GM19193 (cell line): Measurements from ENCODE around the gene PDE6B.

Experiments used
- POLR2A ChIP-seq: IDR thresholded peaks from 4 replicates; pipeline ENCODE4 v1.6.1; 2011; ENCODE audit not compliant: insufficient read depth, insufficient read length; ENCODE audit errors: extremely low read depth

Gene PDE6B

DNA sequence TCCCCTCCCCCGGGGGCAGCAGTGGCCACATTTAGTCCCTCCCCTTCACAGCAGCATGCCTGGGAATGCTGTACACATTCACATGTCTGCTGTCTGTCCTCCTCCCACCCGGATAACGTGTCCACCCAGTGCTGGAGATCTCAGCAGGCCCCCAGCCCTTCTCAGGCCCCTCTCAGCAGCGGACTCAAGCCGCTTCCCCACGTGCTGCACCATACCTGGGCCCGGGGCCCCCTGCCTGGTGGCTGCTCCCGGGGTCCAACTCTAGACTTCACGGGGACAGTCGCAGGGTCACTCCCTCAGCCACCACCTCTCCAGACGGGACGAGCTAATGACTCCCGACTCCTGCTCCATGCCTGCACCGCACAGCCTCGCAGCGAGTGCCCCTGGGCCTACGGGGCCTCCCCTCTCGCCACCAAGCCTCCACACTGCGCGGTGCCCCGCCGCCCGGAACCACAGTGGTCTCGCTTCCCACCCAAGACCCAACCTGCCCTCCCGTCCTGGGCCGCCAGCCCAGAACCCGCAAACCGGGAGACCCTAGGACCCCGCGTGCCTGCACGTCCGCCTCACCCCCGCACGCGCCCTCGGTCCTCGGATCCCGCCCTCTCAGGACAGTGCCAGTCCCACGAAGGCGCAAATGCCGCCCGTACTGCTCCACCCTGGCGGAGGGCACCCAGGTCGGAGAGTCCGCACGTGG lies 79.0 kb downstream of the PDE6B start:
- TF ChIP-seq POLR2A, result no peak

DNA sequence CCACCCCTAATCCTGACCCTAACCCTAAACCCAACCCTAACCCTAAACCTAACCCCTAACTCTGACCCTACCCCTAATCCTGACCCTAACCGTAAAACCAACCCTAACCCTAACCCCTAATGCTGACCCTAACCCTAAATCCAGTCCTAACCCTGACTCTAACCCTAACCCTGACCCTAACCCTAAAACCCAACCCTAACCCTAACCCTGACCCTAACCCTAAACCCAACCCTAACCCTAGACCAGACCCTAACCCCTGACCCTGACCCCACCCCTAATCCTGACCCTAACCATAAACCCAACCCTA lies 79.6 kb downstream of the PDE6B start:
- TF ChIP-seq POLR2A, result no peak

DNA sequence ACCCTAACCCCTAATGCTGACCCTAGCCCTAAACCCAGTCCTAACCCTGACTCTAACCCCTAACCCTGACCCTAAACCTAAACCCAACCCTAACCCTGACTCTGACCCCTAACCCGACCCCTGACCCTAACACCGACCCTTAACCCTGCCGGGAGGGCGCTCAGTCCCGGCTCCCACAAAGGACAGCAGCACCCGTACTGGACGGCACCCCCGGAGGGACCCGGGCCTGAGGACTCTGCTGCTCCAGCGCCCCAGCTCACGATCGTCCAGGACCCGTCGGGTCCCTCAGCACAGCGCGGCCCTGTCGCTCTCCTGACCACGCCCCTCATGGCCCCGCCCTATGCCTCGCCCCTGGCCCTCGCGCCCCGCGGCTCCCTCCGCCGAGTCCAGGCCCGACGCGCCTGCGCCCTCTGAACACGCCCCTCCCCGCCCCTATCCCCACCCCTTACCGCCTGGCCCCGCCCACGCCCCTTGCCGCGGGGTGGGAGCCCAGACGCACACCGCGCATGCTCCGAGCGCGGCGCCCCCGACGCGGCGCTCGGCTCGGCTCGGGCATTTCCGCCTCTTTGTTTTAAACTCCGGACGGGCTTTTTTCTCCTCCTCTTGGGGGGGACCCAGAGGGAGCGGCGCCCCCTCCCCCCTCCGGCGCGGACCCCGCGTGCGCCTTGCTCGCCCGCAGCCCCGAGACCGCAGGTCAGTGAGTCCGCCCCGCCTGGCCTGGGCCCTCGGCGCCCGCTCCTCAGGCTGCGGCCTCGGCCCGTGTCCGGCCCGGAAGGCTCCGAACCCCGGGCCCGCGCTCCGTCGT lies 80.1 kb downstream of the PDE6B start, which contains the start of gene PCGF3:
PCGF3 (plus strand) TSS at position 555 of the 805 bp plus-strand sequence. CDS start 27,849 bp downstream, outside the sequence.
- TF ChIP-seq POLR2A, result peak; percentile 51

DNA sequence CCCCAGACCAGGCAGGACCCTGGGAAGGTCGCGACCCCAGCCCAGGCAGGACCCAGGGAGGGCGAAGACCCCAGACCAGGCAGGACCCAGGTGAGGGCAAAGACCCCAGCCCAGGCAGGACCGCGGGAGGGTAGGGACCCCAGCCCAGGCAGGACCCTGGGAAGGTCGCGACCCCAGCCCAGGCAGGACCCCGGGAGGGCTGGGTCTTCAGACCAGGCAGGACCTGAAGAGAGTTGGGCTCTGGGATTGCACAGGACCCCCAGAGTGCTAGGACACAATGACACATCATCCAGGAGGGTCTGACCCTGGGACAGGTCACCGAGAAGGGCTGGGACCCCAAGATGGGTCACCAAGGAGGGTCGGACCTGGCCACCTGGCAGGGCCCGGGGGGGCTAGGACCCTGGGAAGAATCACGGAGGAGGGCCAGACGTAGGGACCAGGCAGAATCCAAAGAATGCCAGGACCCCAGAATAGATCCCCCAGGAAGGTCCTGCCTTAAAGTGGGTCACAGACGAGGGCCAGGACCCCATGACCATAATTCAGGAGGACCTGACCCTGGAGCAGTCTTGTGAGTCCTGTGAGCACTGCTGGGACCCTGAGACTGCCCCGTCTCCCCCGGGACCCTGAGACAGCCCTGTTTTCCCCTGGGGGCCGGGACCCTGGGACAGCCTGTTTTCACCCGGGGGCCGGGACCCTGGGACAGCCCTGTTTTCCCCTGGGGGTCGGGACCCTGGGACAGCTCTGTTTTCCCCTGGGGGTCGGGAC lies 81.6 kb downstream of the PDE6B start:
- no peak for TF ChIP-seq POLR2A

DNA sequence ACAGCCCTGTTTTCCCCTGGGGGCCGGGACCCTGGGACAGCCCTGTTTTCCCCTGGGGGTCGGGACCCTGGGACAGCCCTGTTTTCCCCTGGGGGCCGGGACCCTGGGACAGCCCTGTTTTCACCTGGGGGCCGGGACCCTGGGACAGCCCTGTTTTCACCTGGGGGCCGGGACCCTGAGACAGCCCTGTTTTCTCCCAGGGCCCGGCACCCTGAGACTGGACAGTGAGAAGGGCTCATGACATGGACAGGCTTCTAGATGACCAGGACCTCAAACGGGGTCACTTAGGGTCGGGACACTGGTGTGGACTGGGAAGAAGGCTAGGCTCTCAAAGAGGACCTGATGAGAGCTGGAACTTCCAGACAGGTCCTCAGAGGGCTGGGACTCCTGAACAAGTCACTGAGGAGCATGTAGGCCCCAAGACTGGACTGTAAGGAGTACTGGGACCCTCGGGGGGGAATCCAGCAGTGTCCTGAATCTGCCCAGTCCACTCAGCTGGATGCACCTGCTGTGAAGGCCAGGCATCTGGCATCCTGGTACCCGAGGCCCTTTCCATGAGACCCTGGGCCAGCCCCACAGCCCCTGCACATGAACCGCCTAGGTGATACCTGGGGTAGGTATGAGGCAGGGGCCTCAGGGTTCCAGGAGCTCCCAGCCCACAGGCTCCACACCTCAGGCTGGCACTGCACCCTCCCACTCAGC lies 82.7 kb downstream of the PDE6B start:
- TF ChIP-seq POLR2A, result no peak

DNA sequence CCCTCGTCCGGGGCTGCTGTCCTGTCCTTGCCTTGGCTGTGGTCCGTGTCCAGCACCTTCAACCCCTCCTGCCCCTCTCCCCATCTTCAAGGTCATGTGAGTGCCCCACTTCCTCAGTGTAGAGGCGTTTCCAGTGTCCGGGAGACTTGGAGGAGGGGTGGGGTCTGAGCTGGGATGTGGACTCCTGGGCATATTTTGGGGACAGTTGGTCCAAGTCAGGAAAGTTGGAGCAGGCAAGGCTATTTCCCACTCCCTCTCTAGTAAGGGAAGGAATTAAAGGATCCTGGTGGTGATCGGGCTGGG lies 83.2 kb downstream of the PDE6B start:
- no peak for TF ChIP-seq POLR2A

DNA sequence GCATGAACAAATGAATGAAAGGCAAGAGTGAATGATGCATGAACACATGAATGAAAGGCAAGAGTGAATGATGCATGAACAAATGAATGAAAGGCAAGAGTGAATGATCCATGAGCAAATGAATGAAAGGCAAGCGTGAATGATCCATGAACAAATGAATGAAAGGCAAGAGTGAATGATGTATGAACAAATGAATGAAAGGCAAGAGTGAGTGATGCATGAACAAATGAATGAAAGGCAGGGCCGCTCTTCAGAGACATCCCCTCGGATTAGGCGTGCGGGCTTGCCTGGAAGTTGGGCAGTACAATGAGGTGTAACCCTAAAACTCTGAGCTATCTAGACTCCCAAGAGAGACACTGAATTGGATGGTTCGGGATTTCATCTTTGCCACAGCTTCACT lies 84.0 kb downstream of the PDE6B start:
- TF ChIP-seq POLR2A, result no peak

DNA sequence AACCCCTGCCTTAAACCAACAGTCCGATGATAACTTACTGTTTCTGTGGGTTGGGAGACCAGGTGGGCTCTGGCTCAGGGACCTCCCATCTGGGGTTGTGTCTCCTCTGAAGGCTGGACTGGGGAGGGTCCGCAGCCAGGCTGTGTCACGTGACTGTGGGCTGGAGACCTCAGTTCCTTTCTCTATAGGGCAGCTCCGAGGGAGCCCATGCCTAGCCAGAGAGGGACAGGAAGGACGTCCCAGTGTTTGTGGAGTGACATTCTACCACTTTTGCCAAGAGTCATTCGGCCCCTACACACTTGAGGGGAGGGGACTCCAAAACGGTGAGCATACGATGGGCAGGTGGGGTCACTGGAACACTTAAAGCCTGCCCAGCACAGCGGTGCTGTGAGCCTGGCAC lies 84.7 kb downstream of the PDE6B start:
- no peak for TF ChIP-seq POLR2A

DNA sequence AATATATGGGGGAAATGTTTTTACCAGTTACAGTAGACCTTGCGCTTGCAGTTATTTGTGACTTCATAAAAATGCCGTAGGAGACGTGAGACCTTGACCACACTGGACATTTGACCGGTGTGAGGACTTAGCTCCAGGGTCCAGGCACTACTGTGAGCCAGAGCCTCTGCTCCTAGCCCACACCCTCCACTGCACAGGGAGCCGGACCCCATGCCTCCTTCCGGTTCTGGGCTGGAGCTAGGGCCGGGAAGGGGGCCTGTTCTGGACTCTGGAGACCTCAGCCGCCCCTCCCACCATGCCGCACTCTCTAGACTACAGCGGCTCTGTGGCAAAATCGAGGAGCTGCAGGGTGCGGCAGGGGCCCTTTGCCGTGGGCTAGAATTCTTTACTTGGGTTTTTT lies 85.5 kb downstream of the PDE6B start:
- no peak for TF ChIP-seq POLR2A

DNA sequence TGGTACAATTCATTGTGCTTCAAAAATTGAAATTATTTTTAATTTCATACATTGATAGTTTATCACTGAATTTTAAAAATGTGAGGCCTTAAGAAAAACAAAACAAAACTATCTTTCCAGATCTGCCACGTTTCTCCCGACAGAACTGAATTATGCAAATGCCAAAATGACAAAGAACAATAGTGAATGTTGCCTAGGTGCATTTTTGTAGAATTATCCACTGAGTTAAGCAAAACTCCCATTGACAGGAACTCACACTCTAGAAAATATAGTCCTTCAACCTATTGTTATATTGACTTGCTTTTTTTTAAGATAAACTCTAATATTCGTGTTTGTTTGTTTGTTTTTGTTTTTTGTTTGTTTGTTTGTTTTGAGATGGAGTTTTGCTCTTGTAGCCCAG lies 86.7 kb downstream of the PDE6B start:
- TF ChIP-seq POLR2A, result no peak

DNA sequence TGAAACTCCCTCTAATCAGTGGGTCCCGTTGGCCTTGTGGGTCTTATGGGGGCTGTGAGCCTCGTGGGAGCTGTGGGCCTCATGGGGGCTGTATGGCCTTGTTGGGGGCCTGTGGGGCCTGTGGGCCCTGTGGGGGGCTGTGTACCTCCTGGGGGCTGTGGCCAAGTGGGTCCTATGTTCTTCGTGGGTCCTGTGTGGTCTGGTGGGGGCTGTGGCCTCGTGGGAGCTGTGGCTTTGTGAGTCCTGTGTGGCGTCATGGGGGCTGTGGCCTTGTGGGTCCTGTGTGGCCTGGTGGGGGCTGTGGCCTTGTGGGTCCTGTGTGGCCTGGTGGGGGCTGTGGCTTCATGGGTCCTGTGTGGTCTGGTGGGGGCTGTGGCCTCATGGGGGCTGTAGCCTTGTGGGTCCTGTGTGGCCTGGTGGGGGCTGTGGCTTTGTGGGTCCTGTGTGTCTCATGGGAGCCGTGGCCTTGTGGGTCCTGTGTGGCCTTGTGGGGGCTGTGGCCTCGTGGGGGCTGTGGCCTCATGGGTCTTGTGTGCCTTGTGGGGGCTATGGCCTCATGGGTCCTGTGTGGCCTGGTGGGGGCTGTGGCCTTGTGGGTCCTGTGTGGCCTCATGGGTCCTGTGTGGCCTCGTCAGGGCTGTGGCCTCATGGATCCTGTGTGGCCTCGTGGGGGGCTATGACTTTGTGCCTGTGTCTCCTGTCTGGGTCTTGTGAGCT lies 87.7 kb downstream of the PDE6B start:
- TF ChIP-seq POLR2A, result no peak

DNA sequence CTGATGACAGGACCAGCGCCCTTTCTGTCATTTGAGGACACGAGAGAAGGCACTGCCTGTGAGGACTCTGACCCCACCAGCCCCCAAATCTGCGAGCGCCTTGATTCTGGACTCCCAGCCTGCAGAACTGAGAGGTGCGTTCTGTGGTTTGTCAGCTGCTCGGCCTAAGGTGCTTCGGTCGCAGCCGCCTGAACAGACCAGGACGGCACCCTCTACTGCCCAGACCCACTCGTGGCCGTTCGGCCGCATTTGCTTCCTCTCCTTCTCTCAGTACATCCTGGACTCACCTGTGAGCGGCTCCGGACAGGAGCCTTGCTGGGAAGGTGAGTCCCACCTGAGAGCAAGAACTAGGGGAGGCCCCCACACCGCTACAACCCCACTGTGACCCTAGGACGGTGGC lies 88.7 kb downstream of the PDE6B start:
- no peak for TF ChIP-seq POLR2A

DNA sequence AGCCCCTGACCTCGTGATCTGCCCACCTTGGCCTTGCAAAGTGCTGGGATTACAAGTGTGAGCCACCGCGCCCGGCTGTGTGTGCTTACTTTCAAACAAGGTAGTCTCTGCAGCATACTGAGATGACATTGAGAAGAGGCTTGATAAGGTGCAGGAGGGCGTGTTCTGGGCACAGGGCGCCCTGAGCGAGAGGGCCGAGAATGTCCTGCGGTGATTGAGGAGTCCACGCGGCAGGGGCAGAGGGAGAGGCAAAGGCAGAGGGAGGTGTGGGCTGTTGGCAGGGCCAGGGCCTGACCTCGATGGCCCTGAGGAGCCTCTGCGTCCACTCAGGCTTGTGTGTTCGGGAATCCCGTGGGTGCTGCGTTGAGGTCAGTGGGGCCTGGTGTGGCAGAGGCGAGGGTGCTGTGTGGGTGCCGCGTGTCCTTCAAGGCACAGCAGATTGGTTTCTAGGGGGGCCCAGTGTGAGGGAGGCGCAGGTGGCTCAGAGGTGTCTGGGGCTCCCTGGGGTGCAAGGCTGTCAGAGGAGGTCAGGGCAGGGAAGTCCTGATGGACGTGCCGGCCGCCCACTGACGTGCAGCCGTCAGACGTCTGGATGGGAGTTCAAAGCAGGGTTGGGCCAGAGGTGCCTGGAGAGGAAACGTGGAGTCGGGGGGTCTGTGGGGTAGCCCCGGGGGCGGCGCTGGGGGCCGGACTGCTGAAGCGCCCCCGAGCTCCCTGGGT lies 92.4 kb downstream of the PDE6B start:
- TF ChIP-seq POLR2A, result no peak

DNA sequence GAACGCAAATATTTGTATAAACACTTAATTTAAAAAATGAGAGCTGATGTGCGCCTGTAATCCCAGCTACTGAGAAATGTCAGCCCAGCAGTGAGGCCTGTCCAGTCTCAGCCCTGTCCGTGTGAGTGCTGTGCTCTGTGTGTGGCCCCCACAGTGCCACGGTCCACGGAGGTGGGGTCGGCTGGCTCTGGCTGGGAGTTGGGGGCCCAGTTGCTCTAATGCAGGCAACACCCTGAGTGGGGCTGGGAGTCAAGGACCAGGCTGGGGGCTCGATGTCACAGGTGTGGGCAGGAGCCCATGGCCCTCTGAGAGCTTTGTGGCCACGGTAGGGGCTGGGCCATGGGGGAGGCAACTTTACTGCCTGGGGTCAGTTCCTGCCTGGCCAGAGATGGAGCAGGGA lies 93.1 kb downstream of the PDE6B start:
- TF ChIP-seq POLR2A, result no peak
